COR-L47 (cell line): ENCODE results near the gene COG3.
"Not testable (repeated sequence)": the region's sequence is repeated elsewhere in the genome, so short reads cannot be mapped to it uniquely, and the experiment has no call there.

ENCODE experiments used
- DNase-seq: peaks from one replicate; lab custom pipeline; 2025; lab: John Stamatoyannopoulos, UW

Gene COG3, protein sequence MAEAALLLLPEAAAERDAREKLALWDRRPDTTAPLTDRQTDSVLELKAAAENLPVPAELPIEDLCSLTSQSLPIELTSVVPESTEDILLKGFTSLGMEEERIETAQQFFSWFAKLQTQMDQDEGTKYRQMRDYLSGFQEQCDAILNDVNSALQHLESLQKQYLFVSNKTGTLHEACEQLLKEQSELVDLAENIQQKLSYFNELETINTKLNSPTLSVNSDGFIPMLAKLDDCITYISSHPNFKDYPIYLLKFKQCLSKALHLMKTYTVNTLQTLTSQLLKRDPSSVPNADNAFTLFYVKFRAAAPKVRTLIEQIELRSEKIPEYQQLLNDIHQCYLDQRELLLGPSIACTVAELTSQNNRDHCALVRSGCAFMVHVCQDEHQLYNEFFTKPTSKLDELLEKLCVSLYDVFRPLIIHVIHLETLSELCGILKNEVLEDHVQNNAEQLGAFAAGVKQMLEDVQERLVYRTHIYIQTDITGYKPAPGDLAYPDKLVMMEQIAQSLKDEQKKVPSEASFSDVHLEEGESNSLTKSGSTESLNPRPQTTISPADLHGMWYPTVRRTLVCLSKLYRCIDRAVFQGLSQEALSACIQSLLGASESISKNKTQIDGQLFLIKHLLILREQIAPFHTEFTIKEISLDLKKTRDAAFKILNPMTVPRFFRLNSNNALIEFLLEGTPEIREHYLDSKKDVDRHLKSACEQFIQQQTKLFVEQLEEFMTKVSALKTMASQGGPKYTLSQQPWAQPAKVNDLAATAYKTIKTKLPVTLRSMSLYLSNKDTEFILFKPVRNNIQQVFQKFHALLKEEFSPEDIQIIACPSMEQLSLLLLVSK

DNA sequence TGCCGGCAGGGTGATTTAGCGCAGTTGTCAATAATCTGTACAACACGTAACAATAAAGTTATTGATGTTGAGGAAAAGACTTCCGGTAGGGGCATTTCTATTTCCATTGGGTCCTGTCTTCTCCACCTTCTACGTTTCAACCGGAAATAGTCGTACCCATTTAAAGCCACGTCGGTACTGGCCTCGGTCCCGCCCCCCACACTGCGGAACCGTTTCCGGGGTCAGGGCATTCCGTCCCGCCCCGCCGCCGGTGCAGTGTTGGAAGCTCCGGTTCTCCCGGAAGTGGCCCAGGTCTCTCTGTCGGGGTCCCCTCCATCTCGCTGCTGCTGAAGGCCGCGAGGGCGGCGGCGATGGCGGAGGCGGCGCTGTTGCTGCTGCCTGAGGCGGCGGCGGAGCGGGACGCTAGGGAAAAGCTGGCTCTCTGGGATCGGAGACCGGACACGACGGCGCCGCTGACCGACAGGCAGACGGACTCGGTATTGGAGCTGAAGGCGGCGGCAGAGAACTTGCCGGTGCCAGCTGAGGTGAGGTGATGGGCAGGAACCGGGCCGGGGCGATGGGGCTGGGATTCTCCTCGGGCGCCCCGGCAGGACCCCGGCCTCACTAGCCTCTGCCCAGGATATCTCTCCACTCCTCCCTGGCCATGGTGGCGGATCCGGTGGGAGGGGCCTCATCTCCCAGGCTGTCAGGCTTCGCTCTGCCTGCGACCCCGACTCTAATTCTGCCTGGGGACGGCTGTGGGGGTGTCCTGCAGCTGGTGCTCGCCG, at the start of gene COG3:
Gene COG3 (plus strand): TSS at position 253 of the 767 bp plus-strand sequence. CDS start 98 bp downstream, at position 351.
- peak; percentile 98 for DNase-seq

DNA sequence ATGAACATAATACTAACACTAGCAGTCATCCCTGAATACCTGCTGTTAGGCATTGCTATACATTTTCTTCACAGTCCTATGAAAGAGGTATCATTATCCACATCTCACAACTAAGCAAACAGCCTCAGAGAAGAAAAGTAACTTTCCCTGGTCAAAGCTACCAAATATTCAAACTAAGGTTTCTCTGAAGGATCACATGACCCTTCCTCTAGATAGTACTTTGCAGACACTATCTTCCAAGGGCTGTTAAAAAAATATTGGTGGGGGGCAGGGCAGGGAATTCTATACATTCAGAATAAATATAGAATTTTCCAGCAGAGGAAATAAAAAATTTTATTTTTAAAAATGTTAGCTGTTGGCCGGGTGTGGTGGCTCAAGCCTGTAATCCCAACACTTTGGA, 49.6 kb upstream of the COG3 start:
- DNase-seq = no peak

DNA sequence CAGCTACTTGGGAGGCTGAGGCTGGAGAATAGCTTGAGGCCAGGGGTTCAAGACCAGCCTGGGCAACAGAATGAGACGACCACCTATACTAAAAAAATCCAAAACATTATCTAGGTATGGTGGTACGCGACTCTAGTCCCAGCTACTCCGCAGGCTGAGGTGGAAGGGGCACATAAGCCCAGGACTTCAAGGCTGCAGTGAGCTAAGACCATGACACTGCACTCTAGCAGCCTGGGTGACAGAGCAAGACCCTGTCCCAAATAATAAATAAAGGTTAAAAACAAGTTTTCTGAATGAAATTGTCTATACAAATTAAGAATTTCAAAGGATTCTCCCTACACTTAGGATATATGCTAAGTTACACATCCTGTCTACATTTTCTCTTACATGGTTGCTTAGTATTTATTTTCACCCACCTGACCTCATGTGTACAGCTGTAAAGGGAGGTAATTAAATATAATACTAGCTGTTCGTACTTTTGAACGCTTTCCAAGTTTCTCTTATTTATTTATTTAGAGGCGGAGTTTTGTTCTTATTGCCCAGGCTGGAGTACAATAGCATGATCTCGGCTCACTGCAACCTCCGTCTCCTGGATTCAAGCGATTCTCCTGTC, 48.1 kb upstream of the COG3 start:
- peak; percentile 89 for DNase-seq

DNA sequence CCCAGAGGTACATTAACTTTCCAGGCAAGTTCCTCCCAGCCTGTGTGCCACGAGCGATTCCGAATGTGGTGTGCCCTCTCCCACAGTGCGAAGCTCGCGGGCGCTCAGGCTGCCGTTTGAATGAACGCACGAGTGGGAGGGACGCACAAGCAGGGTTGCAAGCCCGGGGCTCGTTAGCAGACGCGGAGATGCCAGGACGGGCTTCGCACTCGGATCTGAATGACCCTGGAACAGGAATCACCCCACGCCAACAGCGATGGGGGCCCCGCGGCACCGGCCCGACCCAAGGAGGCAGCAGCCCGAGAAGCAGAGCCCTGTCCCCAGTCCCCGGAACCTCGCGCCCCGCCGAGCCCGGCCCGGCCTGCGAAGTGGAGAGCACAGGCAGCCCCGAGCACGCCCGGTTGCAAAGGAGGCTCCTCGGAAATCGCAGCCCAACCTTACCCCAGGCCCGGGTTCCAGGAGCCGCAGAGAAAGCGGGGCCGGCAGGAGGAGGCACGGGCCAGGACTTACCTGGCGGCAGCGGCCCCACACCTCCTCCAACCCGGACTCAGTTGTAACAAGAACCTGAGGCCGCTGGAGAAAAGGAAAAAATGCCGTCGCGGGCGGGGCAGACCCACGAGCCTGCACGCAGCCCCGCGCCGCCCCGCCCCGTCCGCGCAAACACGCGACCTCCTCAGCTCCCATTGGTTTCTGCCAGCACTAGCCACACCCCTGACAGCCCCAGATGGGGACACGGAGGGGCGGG, 46.8 kb upstream of the COG3 start, which contains the start of gene SLC25A30:
Gene SLC25A30 (minus strand): TSS at position 584 of the 745 bp plus-strand sequence. CDS start 6,948 bp downstream, outside the sequence.
- peak; percentile 85 for DNase-seq

DNA sequence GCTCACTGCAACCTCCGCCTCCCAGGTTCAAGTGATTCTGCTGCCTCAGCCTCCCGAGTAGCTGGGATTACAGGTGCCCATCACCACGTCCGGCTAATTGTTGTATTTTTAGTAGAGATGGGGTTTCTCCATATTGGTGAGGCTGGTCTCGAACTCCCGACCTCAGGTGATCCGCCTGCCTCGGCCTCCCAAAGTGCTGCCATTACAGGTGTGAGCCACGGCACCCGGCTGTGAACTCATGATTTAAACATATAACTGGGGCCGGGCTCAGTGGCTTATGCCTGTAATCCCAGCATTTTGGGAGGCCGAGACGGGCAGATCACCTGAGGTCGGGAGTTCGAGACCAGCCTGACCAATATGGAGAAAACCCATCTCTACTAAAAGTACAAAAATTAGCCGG, 45.4 kb upstream of the COG3 start:
- DNase-seq = not testable (repeated sequence)

DNA sequence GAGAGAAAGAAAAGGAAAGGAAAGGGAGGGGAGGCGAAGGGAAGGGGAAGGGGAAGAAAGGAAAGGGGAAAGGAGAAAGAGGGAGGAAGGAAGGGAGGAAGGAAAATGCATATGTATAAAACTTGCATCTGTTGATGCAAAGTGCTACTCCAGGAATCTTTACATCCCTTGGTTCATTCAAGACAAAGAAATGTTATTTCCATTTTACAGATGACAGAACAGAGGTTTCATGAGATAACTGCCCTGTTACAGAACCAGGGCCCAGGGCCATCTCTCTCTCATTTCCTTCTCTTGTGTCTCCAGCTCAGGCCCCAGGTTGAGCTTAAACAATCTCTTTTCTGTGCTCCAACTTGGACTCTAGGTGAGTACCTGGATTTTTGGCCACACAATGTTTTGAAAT, 44.8 kb upstream of the COG3 start:
- no peak for DNase-seq

DNA sequence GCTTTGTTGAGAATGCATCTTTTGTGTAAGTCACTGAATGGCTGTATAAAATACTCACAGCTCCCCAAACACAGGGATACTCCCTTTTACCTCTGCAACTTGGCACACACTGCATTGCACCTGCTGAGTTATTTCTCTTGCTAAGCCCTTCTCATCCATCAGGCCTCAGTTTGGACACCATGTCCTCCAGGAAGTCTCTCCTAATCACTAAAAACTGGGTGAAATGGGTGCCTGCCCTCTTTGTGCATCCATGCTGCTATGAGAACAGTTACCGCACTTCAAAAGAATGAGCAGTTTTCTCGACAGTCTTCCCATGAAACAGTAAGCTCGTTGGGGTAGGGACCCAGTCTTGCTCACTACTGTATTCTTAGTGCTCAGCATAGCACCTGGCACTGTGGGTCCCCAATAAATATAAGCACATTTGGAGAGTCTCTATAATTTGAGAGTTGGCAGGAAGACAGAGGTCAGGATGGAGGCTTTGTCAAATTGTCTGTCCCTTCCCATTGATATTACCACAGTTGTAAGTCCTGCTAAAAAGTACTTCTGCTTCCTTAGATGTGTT, 41.9 kb upstream of the COG3 start:
- no peak for DNase-seq

DNA sequence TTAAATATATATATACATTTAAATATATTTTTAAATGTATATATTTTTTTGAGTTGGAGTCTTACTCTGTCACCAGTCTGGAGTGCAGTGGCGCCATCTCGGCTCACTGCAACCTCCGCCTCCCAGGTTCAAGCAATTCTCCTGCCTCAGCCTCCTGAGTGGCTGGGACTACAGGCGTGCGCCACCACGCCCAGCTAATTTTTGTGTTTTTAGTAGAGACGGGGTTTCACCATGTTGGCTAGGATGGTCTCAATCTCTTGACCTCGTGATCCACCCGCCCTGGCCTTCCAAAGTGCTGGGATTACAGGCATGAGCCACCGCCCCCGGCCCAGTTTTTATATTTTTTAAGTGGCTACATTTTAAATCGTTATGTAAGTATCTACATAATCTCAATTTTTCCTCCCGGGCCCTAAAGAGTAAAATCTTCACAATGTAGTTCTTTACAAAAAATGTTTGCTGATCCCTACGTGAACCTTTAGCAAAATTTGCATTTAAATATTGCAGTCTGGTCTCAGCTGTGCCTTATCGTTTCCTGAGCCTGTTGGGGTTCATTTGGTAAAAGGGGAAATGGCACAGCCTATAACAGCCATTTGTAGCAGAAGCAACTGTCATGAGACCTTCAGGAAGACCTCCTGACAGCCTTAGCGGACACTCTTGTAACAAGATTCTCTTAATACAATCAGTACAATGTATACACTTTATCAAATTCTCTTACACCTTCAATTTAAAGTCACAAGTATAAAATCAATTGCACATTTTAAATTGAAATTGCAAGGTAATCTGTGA, 38.5 kb upstream of the COG3 start:
- DNase-seq = not testable (repeated sequence)

DNA sequence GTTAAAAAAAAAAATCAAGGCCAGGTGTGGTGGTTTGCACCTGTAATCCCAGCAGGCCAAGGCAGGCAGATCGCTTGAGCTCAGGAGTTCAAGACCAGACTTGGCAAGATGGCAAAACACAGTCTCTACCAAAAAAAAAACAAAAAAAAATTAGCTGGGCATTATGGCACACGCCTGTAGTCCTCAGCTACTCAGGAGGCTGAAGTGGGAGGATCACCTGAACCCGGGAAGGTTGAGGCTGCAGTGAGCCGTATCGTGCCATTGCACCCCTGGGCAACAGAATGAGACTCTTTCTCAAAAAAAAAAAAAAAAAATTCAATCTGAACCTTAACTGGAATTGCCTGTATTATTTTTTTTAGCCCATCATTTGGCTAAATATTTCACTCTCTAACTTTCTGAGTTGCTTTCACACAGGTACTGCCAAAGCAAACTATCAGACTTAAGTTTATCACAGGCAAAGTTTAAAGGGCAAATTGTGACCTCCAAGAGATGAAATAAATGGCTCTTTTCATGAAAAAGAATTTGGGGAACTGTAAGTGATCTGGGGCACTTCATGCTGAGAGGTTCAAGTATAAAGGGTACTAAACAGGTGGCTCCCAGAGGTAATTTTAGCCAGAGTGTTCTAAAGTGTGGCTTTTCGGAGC, 31.9 kb upstream of the COG3 start:
- DNase-seq = no peak

DNA sequence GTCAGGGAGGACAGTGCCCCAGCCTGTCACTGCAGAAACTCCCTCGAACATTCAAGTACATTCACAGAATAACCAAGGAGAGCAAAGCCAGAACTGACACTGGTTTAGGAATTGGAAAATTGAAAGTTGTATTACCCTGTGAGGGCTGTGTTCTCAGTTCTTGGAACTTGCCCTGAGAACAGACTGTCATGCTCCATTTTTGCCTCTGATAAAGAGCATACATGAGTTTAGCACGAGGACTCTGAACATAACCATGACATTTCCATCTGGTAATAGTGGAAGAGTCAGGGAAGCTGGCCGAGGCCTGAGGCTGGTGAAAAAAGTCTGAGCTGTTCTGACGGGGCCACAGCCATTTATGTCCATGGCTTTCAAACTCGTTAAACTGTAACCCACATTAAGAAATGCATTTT, 31.4 kb upstream of the COG3 start:
- DNase-seq = no peak

DNA sequence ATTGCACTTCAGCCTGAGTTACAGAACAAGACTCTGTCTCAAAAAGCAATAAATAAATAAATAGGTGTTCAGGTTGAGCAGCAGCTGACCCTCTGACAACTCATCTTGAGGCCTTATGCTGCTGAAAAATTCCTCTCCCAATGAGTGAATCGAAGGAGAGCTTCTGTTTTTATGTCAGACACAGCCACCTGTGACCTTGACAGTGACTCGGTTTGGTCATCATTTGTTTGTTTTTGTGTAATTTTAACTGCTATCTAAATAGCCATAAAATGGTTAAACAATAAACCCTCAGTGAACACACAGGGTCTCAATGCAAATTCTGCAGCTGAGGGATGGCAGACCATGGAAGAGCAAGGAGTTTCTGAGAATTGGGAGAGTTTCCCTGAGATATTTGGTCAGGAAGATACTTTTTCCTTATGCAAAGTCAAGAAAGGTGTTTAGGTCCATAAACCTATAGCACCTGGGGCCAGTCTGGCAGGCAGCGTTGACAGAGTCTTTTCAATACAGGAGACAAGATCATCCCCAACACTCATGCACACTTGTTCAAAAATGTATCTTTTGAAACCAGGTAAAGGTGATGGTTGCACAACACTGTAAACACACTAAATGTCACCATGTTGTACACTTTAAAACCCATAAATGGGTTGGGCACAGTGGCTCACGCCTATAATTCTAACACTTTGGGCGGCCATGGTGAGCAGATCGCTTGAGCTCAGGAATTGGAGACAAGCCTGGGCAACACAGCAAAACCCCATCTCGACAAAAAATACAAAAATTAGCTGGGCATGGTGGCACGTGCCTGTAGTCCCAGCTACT, 30.0 kb upstream of the COG3 start:
- no peak for DNase-seq

DNA sequence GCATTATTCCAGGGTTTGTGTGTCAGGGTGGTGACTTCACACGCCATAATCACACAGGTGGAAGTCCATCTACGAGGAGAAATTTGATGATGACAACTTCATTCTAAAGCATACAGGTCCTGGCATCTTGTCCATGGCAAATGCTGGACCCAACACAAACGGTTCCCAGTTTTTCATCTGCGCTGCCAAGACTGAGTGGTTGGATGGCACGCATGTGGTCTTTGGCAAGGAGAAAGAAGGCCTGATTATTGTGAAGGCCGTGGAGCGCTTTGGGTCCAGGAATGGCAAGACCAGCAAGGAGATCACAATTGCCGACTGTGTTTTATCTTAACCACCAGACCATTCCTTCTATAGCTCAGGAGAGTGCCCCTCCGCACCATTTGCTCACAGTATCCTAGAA, 28.4 kb upstream of the COG3 start:
- no peak for DNase-seq

DNA sequence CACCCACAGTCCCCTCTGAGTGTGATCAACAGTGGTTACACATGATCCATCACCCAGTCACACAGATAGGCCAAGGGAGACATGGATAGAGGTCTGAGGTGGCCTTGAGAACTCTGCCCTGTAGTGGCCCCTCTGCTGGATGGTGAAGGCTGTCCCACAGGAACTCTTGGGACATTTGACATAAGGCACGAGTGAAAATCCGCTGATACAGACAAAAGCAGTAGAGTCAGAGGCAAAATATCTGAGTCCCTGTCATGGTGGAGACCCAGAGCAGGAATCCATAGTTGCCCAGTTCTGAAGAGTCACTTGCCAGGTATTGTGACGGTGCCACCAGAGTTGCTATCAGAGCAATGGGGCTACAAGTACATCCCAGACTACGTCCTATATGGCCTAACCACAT, 27.8 kb upstream of the COG3 start:
- DNase-seq = no peak

DNA sequence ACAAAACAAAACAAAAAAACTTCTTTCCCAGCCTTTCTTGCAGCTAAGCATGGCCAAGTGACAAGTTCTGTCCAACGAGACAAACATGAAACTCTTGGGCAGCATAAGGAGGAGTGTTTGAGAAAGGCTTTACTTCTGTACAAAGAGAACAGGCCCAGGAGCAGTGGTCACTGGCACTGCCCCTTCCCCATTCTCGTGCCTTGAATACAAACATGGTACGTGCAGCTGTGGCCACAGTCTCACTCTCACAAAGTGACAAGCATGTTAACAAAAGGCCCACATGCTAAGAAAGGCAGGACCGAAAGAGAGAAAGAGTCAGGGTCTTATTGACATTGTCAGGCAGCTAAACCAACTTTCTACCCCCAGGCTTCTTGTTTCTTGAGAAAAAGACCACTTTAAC, 26.8 kb upstream of the COG3 start:
- no peak for DNase-seq

DNA sequence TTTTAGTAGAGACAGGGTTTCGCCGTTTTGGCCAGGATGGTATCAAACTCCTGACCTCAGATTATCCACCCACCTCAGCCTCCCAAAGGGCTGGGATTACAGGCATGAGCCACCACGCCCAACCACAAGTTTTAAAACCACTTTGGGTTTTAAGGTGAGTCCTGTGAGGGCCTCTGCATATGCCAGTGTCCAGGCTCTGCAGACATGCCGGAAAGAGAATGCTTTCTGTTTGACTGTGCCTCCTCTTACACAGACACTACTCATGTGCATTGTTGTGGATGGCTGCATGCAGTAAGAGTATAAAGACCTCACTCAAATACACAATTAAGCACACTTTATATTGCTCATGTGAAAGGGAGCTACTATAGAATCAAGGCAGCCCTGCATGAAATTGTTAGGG, 25.7 kb upstream of the COG3 start:
- DNase-seq = no peak

DNA sequence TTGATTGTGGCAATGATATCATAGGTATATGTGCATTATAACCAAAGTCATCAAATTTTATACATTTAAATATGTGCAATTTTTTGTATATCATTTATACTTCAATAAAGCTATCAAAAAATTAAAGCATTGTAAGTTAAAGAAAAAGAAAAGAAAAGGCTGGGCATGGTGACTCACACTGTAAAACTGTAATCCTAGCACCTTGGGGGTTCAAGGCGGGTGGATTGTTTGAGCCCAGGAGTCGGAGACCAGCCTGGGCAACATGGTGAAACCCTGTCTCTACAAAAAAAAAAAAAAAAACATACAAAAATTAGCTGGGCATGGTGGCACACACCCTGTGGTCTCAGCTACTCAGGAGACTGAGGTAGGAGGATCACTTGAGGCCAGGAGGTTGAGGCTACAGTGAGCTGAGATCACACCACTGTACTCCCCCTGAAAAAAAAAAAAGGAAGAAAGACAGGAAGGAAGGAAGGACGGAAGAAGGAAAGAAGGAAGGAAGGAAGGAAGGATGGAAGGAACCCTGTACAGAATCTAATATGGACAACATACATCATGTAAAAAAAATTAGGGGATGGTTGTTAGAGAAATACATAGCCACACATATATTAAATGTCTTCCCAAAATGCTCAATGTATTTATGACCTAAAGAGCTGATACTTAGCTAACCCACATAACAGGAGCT, 24.8 kb upstream of the COG3 start:
- DNase-seq = no peak

DNA sequence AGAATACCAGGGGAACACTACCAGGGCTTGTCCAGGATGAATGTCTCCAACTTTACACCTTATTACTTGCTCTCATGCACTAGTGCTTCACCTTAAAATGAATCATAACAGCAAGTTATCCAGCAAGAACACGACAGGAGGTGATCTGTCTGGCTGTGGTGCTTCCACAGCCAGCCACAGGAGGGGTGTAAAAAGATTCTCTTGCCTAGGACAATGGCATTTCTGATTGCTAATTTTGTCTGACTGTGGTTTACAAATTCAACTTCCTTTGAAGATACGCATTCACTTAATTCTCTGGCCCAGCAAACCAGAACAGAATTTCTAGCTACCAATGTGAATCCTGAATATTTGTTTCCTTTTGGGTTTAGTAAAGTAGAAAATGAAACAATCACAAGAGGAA, 23.1 kb upstream of the COG3 start:
- DNase-seq = no peak

DNA sequence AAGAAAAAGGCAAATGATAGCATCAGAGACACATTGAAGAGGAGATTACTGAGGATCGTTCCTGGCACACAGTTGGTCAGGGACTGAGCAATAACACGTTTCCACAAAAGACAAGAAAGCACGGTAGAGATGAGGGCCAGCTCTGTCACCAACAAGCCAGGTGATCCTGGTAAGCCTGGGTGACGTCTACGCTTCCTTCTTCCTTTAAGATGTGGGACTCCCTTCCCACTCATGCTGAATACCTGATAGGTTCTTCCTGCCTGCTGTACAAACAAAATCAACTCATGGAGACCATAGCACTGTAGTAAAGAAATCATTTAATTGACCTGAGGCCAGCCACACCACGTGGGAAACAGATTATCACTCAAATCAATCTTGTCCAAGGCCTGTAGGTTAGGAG, 19.7 kb upstream of the COG3 start:
- no peak for DNase-seq
